ENCODE results near the gene OSBP2.

DNA sequence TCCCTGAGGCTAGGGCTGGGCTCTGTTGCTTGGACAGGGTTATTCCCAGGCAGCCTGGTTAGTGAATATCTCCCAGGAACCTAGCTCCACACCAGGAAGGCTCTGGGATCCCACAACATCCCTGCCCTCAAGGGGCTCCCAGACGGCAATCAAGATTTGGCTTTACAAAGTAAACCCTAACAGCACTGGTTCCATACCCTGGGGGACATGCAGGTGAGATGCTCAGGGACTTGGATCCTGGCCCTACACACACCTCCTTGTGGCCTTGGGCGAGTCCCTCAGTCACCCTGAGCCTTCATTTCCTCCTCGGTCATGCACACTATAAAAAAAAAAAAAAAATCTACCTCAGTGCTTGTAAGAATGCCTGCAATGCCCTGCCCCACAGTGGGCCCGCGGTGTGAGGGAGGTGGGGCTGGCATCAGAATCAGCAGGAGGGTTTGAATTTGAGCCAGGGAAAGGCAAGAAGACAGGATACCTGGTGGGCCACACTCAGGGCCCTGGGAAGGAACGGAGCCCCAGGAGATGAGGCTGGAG lies 187.6 kb downstream of the OSBP2 start:
- TF ChIP-seq EZH2 (IDR thresholded peaks at IDR 0.05; ENCODE audit: low read length), result no peak
- TF ChIP-seq, protein P1, sequence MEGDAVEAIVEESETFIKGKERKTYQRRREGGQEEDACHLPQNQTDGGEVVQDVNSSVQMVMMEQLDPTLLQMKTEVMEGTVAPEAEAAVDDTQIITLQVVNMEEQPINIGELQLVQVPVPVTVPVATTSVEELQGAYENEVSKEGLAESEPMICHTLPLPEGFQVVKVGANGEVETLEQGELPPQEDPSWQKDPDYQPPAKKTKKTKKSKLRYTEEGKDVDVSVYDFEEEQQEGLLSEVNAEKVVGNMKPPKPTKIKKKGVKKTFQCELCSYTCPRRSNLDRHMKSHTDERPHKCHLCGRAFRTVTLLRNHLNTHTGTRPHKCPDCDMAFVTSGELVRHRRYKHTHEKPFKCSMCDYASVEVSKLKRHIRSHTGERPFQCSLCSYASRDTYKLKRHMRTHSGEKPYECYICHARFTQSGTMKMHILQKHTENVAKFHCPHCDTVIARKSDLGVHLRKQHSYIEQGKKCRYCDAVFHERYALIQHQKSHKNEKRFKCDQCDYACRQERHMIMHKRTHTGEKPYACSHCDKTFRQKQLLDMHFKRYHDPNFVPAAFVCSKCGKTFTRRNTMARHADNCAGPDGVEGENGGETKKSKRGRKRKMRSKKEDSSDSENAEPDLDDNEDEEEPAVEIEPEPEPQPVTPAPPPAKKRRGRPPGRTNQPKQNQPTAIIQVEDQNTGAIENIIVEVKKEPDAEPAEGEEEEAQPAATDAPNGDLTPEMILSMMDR (optimal IDR thresholded peaks at IDR 0.05 in 1 of 3, IDR thresholded peaks at IDR 0.05 in 1 of 3, conservative IDR thresholded peaks at IDR 0.05 in 1 of 3; ENCODE audit: extremely low read depth in 1 of 3, insufficient read depth in 2 of 3, low read length in 3 of 3), result no peak

Data from keratinocyte (primary cell).